Ovary (tissue), 3 donors: Measurements from ENCODE around the gene GPR162.

Source experiments
- EP300 ChIP-seq: sonication (generic); formaldehyde crosslinking; IDR thresholded peaks from one replicate; pipeline ENCODE4 v1.6.1; 2017; ENCODE audit warnings: antibody characterized with exemption
- POLR2A ChIP-seq: fragments of 450-650 bp; IDR thresholded peaks from one replicate; pipeline ENCODE4 v1.6.1; 2017; ENCODE audit warnings: antibody characterized with exemption, mild to moderate bottlenecking, moderate library complexity
- TF ChIP-seq, protein P1 (sequence below), 3 donors: fragments of 450-650 bp in 2 of 3; fragments of 200-600 bp in 1 of 3; IDR thresholded peaks; one replicate each; pipeline versions ENCODE4 v1.5.1 to v1.8.0; 2016 to 2022; ENCODE audit warnings: antibody characterized with exemption in 3 of 3, mild to moderate bottlenecking in 1 of 3
- donor health status: DM: no; HTN: no; CAD: no.

- TF ChIP-seq POLR2A, result no peak
- TF ChIP-seq, protein P1, sequence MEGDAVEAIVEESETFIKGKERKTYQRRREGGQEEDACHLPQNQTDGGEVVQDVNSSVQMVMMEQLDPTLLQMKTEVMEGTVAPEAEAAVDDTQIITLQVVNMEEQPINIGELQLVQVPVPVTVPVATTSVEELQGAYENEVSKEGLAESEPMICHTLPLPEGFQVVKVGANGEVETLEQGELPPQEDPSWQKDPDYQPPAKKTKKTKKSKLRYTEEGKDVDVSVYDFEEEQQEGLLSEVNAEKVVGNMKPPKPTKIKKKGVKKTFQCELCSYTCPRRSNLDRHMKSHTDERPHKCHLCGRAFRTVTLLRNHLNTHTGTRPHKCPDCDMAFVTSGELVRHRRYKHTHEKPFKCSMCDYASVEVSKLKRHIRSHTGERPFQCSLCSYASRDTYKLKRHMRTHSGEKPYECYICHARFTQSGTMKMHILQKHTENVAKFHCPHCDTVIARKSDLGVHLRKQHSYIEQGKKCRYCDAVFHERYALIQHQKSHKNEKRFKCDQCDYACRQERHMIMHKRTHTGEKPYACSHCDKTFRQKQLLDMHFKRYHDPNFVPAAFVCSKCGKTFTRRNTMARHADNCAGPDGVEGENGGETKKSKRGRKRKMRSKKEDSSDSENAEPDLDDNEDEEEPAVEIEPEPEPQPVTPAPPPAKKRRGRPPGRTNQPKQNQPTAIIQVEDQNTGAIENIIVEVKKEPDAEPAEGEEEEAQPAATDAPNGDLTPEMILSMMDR (IDR thresholded peaks at IDR 0.05), result no peak
- TF ChIP-seq EP300, result no peak
Measured at GRCh38 chr12:6821591-6822425, at the start of gene GPR162.
